KOPT-K1 (cell line): Measurements from ENCODE around the gene UBASH3A.

ENCODE experiments used
- H3K27ac ChIP-seq: fragments of 200-600 bp; sonication (generic); 2 replicates; pipeline ENCODE4 v1.5.1; 2016; ENCODE audit warnings: antibody characterized with exemption, mild to moderate bottlenecking, low read depth, low read length; ENCODE audit not compliant: poor library complexity, severe bottlenecking
- H3K36me3 ChIP-seq: fragments of 200-600 bp; sonication (generic); 2 replicates; pipeline ENCODE4 v1.5.1; 2017; ENCODE audit warnings: antibody characterized with exemption, mild to moderate bottlenecking, low read length, moderate library complexity; ENCODE audit not compliant: insufficient read depth
- H3K9me3 ChIP-seq: fragments of 200-600 bp; sonication (generic); 2 replicates; pipeline ENCODE4 v1.5.1; 2017; ENCODE audit warnings: antibody characterized with exemption, low read length, mild to moderate bottlenecking; ENCODE audit not compliant: insufficient read depth, poor library complexity, severe bottlenecking

UBASH3A gene, protein sequence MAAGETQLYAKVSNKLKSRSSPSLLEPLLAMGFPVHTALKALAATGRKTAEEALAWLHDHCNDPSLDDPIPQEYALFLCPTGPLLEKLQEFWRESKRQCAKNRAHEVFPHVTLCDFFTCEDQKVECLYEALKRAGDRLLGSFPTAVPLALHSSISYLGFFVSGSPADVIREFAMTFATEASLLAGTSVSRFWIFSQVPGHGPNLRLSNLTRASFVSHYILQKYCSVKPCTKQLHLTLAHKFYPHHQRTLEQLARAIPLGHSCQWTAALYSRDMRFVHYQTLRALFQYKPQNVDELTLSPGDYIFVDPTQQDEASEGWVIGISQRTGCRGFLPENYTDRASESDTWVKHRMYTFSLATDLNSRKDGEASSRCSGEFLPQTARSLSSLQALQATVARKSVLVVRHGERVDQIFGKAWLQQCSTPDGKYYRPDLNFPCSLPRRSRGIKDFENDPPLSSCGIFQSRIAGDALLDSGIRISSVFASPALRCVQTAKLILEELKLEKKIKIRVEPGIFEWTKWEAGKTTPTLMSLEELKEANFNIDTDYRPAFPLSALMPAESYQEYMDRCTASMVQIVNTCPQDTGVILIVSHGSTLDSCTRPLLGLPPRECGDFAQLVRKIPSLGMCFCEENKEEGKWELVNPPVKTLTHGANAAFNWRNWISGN

GRCh38 chr21:42403611-42404231, at the start of gene UBASH3A:
TSS of gene UBASH3A (plus strand) at chr21:42403902. CDS start at chr21:42403946, 44 bp downstream.
- Histone ChIP-seq H3K9me3 (peaks cover 10% of the 10 kb centered on the region), H3K36me3 (peaks cover 20% of the 10 kb centered on the region), H3K27ac (peak within 1 kb of the TSS; percentile 99)

DNA sequence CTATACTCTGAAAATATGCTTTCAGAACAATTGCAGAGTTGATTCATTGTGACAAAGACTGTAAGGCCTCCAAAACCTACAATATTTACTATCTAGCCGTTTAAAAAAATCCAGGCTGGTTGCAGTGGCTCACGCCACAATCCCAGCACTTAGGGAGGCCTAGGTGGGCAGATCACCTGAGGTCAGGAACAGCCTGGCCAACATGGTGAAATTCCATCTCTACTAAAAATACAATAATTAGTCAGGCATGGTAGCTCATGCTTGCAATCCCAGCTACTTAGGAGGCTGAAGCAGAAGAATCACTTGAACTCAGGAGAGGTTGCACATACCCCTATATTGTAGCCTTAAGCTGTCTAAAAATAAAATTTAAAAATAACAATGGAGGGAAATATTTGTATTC, 47.7 kb upstream of the UBASH3A start:
- Histone ChIP-seq H3K27ac (no peak overlapping the region), H3K9me3 (peaks cover 7% of the 10 kb centered on the region), H3K36me3 (no peaks in the 10 kb centered on the region)

DNA sequence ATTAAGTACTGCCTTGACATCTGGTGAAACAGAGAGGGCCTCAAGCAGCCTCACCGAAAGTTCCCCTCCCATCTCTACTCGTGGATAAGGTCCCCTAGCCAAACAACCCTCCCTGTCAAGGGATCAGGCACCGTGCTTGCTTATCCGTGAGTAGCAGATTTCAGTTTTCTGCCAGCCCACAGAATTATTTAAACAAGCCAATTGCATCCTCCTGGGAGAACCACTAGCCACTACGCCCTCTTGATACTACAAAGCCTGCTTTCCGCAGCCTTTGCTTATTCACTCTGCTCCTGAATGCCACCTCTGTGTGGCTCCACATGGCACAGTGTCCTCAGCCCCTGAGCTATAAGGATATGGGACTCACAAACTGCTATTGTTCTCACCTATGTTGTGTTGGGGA, 47.1 kb upstream of the UBASH3A start:
- H3K36me3 ChIP-seq = no peaks in the 10 kb centered on the region
- H3K9me3 ChIP-seq = peaks cover 7% of the 10 kb centered on the region
- H3K27ac ChIP-seq = no peak overlapping the region

- Histone ChIP-seq H3K9me3 (peaks cover 7% of the 10 kb centered on the region), H3K27ac (no peak overlapping the region), H3K36me3 (no peaks in the 10 kb centered on the region)
Measured at GRCh38 chr21:42357307-42357706, 46.4 kb upstream of the UBASH3A start.

GRCh38 chr21:42358261-42358660, 45.4 kb upstream of the UBASH3A start:
- no peaks in the 10 kb centered on the region for H3K36me3 ChIP-seq
- peaks cover 7% of the 10 kb centered on the region for H3K9me3 ChIP-seq
- H3K27ac ChIP-seq = no peak overlapping the region

- Histone ChIP-seq H3K36me3 (no peaks in the 10 kb centered on the region), H3K9me3 (peaks cover 7% of the 10 kb centered on the region), H3K27ac (no peak overlapping the region)
Measured at GRCh38 chr21:42358937-42359336, 44.8 kb upstream of the UBASH3A start.

DNA sequence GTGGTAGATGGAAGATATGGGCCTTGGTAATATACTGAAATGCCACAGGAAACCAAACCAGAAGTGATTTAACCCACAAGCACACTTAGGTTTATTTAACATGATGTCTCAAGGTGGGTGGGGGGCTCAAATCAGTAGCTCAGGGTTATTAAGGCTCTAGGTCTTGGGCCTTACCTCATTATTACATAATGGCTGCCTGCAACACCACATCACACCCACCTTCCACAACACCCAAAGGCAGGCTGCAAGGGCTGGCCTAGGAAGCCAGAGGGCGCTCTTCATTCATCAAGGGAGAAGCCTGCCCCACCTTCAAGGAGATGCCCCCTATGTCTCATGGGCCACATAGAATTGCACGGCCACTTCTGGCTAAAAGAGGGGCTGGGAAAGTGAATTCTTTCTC, 43.4 kb upstream of the UBASH3A start:
- H3K27ac ChIP-seq = no peak overlapping the region
- no peaks in the 10 kb centered on the region for H3K36me3 ChIP-seq
- H3K9me3 ChIP-seq = peaks cover 7% of the 10 kb centered on the region

GRCh38 chr21:42361286-42361685, 42.4 kb upstream of the UBASH3A start:
- no peak overlapping the region for H3K27ac ChIP-seq
- peaks cover 7% of the 10 kb centered on the region for H3K9me3 ChIP-seq
- no peaks in the 10 kb centered on the region for H3K36me3 ChIP-seq

- H3K9me3 ChIP-seq = peaks cover 7% of the 10 kb centered on the region
- no peak overlapping the region for H3K27ac ChIP-seq
- H3K36me3 ChIP-seq = no peaks in the 10 kb centered on the region
Measured at GRCh38 chr21:42362198-42362597, 41.5 kb upstream of the UBASH3A start.

- Histone ChIP-seq H3K27ac (no peak overlapping the region), H3K36me3 (no peaks in the 10 kb centered on the region)
Measured at GRCh38 chr21:42362700-42363099, 41.0 kb upstream of the UBASH3A start.

DNA sequence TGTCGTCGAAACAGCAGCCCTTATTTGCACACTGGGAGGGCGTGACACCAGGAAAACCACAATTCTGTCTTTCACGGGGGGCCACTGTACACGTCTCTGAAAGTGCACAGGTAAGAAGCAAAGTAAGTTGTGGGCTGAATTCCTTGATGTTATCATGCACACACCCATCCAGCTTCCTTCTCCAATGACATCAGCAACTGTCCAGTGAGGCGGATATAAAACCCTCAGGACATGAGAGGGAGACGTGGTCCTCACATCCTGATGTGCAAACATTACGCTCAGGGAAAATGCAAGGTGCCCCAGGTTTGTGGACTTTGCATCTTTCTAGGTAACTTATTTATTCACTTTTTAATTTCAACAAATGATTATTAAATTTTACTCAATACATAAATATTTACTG, 40.4 kb upstream of the UBASH3A start:
- H3K27ac ChIP-seq = no peak overlapping the region

More at GRCh38 chr21:42362700-42363099, 41.0 kb upstream of the UBASH3A start:
- peaks cover 7% of the 10 kb centered on the region for H3K9me3 ChIP-seq

DNA sequence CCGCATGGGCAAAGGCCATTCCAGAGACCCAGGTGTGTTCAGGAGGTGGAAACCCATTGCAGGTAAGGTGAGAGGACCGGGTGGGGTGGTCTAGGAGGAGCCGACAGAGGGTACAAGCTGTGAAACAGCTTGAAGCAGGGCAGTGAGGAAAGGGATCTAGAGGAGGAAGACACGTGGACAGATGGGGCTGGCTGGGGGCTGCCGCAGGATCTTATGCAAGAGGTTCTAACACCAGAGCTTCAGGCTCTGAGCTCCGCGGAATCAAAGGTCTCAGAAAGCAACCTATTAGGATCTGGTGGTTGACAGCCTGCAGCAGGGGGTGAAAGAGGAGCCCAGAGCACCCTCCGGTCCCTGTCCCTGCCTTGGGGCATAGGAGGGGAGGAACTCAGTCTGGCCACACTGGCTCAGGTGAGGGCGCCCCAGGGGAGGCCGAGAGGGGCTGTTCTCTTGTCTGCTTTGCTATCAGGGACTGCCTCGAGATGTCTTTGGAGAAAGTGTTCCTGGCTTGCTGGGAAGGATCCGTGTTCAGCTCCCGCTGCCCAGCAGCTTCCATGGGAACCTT, 39.3 kb upstream of the UBASH3A start:
- H3K27ac ChIP-seq = no peak overlapping the region
- H3K36me3 ChIP-seq = no peaks in the 10 kb centered on the region
- H3K9me3 ChIP-seq = peaks cover 7% of the 10 kb centered on the region

More for the DNA sequence above, 40.4 kb upstream of the UBASH3A start:
- Histone ChIP-seq H3K36me3 (no peaks in the 10 kb centered on the region), H3K9me3 (peaks cover 7% of the 10 kb centered on the region)

DNA sequence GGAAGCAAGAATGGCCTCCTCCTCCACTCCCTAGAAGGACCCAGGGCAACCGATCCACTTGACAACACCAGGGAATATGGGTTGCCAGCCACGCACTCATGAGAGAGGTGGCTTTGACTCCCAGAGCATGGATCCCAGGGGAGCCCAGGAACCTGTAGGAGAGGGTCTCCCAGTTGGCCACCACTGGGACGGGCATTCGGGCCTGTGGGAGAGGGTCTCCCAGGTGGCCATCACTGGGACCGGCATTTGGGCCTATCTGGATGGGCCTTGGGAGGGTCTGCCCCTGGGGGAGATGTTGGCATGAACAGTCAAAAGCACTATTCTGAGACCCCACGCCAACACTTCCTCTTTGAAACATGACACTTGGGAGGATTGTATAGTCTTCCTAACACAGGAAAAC, 37.9 kb upstream of the UBASH3A start:
- no peak overlapping the region for H3K27ac ChIP-seq
- no peaks in the 10 kb centered on the region for H3K9me3 ChIP-seq
- no peaks in the 10 kb centered on the region for H3K36me3 ChIP-seq

- Histone ChIP-seq H3K9me3 (no peaks in the 10 kb centered on the region), H3K36me3 (no peaks in the 10 kb centered on the region), H3K27ac (no peak within 1 kb of the TSS)
Measured at GRCh38 chr21:42366292-42367010, 37.3 kb upstream of the UBASH3A start, which contains the start of gene TFF1. TSS of gene TFF1 (minus strand) at chr21:42366535. CDS start at chr21:42366495, 40 bp downstream.
